Activated CD4-positive, alpha-beta T cell treated with anti-CD3 and anti-CD28 coated beads, Interleukin-2, Interleukin-4, amounts not matched to agents 100 ng/mL and 50 ng/mL, durations not matched to agents 16 hours and 8 hours (primary cell): ENCODE measurements around the gene MS4A18.
"Not testable (repeated sequence)": the region's sequence is repeated elsewhere in the genome, so short reads cannot be mapped to it uniquely, and the experiment has no call there.

Source experiments
- DNase-seq: peaks from one replicate; pipeline ENCODE4 v3.0.0-alpha.2; 2020; ENCODE audit warnings: low spot score

Gene MS4A18

DNA sequence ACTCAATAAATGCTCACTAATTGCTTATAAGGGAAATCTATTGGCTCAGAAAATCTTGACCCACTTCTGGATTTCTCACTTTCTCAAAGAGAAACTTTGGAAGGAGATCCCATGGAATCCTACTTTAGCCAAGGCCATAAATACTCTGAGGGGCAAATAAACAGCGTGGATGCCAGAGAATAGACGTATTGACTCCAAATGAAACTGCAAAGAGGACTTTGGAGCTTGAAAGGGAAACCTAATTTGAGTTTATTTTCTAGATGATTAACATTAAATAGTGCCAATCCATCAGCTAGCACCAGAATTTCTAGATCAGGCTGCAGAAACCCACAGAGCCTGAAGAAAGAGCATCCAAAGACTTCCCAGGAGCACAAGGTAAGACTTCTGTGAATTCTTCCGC is at the start of gene MS4A18:
TSS of gene MS4A18 (plus strand) at position 301 of the 400 bp plus-strand sequence.
- no peak for DNase-seq

DNA sequence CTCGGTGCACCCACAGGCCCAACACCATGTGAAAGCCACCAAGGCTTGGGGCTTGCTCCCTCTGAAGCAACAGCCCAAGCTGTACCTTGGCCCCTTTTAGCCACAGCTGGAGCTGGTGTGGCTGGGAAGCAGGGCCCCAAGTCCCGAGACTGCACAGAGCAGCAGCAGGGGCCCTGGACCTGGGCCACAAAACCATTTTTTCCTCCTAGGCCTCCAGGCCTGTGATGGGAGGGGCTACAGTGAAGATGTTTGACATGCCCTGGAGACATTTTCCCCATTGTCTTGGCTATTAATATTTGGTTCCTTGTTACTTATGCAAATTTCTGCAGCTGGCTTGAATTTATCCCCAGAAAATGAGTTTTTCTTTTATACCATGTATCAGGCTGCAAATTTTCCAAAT is 46.3 kb upstream of the MS4A18 start:
- not testable (repeated sequence) for DNase-seq

- no peak for DNase-seq
These were observed 44.6 kb upstream of the MS4A18 start for GRCh38 chr11:60679879-60680278.

- no peak for DNase-seq
These were observed 43.9 kb upstream of the MS4A18 start for GRCh38 chr11:60680455-60681119.

- not testable (repeated sequence) for DNase-seq
These were observed 40.0 kb upstream of the MS4A18 start for GRCh38 chr11:60684541-60684848.

- DNase-seq = no peak
These were observed 32.9 kb upstream of the MS4A18 start for GRCh38 chr11:60691661-60692060.

GRCh38 chr11:60699284-60699691 is 25.2 kb upstream of the MS4A18 start, which contains the start of gene MS4A8:
Gene MS4A8, plus strand, starts transcription at chr11:60699612. Its CDS starts 1,249 bp downstream, at chr11:60700861.
- no peak for DNase-seq

DNA sequence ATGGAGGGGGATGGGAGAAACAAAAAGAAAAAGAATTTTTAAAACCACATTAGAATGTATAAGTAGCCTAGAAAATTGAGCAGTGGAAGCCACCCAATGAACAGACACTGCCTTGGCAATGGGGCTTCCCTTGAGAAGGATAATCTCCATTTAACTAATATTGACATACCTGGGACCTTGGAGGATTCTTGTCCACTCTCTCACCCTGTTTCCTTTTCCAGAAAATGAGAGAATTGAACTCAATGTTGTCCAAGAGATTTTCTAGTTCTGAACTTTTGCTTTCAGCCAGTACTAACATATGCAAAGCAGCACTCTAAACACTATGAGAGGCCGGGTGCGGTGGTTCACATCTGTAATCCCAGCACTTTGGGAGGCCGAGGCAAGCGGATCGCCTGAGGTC is 24.6 kb upstream of the MS4A18 start:
- DNase-seq = no peak

GRCh38 chr11:60700689-60701468 is 23.6 kb upstream of the MS4A18 start:
- DNase-seq = peak; percentile 19

- DNase-seq = no peak
These were observed 23.1 kb upstream of the MS4A18 start for GRCh38 chr11:60701469-60701818.

DNA sequence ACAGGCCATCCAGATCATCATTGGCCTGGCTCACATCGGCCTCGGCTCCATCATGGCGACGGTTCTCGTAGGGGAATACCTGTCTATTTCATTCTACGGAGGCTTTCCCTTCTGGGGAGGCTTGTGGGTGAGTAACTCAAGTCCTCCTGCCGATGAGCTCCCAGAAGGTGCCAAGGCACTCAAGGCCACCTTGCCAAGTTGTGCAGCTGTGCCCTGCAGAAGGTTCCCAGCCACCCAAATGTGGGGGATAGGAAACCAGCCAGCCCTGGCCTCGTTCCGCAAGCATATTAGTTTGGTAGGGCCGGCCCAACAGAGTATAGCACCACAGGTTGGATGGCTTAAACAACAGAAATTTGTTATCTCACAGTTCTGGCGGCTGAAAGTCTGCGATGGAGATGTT is 21.1 kb upstream of the MS4A18 start:
- no peak for DNase-seq

DNA sequence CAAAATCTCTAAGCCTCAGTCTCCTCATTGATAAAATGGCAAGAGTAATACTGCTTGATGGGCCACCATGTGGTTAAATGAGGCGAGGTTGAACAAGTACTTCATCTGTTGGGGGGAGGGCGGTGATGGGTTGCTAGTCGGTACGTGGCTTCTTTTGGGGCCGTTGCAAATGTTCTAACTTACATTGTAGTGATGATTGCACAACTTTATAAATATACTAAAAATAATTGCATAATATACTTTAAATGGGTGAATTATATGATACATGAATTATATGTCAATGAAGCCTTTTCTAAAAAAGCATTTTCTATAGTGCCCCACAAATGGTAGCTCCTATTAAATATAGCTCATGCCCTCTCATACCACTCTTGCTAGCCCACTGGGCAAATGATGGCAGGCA is 18.6 kb upstream of the MS4A18 start:
- DNase-seq = no peak

GRCh38 chr11:60706931-60707330 is 17.6 kb upstream of the MS4A18 start:
- no peak for DNase-seq

GRCh38 chr11:60710482-60710881 is 14.0 kb upstream of the MS4A18 start:
- DNase-seq = no peak

- no peak for DNase-seq
These were observed 13.2 kb upstream of the MS4A18 start for GRCh38 chr11:60711276-60711675.

- DNase-seq = not testable (repeated sequence)
These were observed 11.1 kb upstream of the MS4A18 start for GRCh38 chr11:60713423-60713822.

GRCh38 chr11:60717956-60718355 is 6.6 kb upstream of the MS4A18 start:
- peak; percentile 57 for DNase-seq

DNA sequence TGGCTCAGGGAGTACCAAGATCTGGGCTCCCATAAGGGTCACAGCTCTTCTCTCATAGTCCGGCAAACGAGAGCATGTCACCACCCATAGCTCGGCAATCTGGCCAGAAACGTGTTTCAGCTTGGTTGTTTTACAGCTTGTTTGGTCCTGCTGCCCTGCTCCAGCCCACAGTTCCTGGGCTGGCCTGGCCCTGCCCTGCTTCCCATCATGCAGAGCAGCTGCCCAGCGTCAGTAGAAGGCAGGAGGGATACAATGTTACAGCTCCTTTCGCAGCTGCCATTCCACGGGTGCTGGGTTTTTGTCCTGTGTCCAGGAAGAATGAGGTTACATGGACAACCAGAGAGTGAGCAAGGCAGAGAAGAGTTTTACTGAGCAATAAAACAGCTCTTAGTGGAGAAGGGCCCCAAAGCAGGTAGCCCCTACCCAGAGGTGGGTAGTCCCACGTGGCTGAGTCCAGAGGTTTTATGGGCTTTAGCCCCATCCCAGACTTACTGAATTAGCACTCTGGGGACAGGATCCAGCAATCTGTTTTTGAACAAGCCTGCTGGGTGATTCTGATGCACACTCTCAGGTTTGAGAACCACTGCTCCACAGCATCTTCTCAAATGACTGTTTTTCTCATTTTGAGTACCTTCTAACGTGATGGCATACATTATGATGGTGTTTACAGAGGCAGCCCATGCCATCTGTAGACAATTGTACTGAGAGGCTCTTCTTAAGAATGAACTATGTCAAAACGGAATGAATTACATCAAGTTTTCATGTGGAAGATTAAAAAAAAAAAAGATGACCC is 5.8 kb upstream of the MS4A18 start:
- DNase-seq = peak; percentile 53

- DNase-seq = no peak
These were observed 5.1 kb upstream of the MS4A18 start for GRCh38 chr11:60719391-60719790.

DNA sequence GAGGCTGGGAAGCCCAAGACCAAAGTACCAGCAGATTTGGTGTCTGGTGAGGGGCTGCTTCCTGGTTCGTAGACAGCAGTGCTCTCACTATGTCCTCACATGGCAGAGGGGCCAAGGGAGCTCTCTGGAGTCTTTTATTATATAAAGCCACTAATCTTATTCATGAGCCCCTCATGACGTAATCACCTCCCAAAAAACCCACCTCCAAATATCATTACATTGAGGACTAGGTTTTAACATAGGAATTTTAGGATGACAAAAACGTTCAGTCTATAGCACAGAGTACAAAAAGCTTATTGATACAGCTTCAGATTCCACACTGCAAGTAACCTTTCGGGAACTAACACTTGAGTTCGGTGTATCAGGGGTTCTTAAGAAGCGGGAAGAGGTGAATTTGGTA is 4.1 kb upstream of the MS4A18 start:
- no peak for DNase-seq

DNA sequence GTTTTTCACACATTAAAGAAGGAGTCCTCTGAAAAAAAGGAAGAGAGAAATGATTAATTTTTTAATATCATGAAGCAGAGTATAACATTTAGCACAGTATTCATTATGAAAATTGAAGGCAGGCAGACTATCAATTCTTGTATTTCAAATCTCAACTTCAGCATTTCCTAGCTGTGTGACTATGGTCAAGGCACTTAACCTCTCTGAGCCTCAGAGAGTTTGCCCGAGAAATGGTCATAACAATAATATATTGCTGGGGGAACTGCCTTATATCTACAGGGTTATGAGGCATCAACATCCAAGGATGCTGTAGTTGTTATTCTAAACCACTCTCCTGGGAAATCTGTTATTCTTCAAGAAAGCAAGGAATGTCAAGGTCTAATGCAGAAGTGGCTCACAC is 1.1 kb downstream of the MS4A18 start:
- no peak for DNase-seq

DNA sequence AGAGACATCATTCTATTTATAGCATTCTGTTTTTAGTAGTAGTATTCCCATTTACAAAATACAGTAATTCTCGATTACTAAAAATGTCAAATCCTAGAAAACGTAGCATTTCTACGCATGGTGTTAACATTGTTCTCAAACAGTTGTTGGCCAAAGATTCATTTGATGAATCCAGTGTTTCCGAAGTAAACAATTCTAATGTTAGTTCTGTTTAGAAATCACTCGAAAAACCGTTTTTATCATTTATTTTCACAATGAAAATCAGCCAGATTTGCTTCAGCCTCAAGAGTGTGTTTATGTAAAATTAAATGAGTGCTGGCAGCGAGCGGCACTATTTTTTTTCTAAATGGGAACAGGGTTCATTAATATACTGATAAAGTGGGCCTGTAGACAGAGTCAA is 7.1 kb downstream of the MS4A18 start:
- no peak for DNase-seq

GRCh38 chr11:60734279-60734678 is 9.8 kb downstream of the MS4A18 start:
- DNase-seq = no peak
